UCSD-AML1 (cell line): ENCODE results near the gene CASP6.

Experiments used
- DNase-seq: peaks from one replicate; lab custom pipeline; 2025; ENCODE audit not compliant: unreplicated experiment; lab: John Stamatoyannopoulos, UW

Gene CASP6

GRCh38 chr4:109672169-109672930 is 30.9 kb downstream of the CASP6 start:
- no peak for DNase-seq

GRCh38 chr4:109671350-109671749 is 31.9 kb downstream of the CASP6 start:
- no peak for DNase-seq

- DNase-seq, result no peak
These were observed 37.3 kb downstream of the CASP6 start for GRCh38 chr4:109665783-109666485.

GRCh38 chr4:109662771-109663170 is 40.5 kb downstream of the CASP6 start:
- no peak for DNase-seq

GRCh38 chr4:109662116-109662515 is 41.1 kb downstream of the CASP6 start:
- DNase-seq, result no peak

GRCh38 chr4:109658871-109659410 is 44.3 kb downstream of the CASP6 start:
- no peak for DNase-seq

- DNase-seq, result no peak
These were observed 45.3 kb downstream of the CASP6 start for GRCh38 chr4:109657854-109658418.

GRCh38 chr4:109655396-109655795 is 47.8 kb downstream of the CASP6 start:
- no peak for DNase-seq

GRCh38 chr4:109649872-109650271 is 53.4 kb downstream of the CASP6 start:
- DNase-seq, result no peak

GRCh38 chr4:109648997-109649575 is 54.2 kb downstream of the CASP6 start:
- DNase-seq, result no peak

- no peak for DNase-seq
These were observed 54.8 kb downstream of the CASP6 start for GRCh38 chr4:109648266-109648996.

GRCh38 chr4:109645874-109646710 is 57.2 kb downstream of the CASP6 start:
- no peak for DNase-seq

- no peak for DNase-seq
These were observed 62.6 kb downstream of the CASP6 start for GRCh38 chr4:109640644-109641043.
